HEK293T (cell line): Measurements from ENCODE around the gene MECP2.

Experiments used
- CTCF ChIA-PET: fragments of 350-600 bp; formaldehyde crosslinking; extraction: SDS; loops from one replicate; lab custom pipeline; 2021; ENCODE audit warnings: antibody characterized with exemption, inconsistent platforms; lab: Yijun Ruan, JAX
- POLR2A ChIA-PET: fragments of 350-600 bp; formaldehyde crosslinking; extraction: SDS; loops from one replicate; lab custom pipeline; 2020; ENCODE audit warnings: antibody characterized with exemption, inconsistent platforms; lab: Yijun Ruan, JAX
- DNase-seq: peaks from one replicate; pipeline ENCODE4 v3.0.0; 2012; ENCODE audit warnings: mixed read lengths; ENCODE audit errors: extremely low spot score
- ARNT ChIP-seq: fragments of 450-650 bp; IDR thresholded peaks from 2 replicates; pipeline ENCODE4 v1.6.1; 2017; ENCODE audit warnings: mild to moderate bottlenecking
- BHLHE40 ChIP-seq: fragments of 450-650 bp; IDR thresholded peaks from 2 replicates; pipeline ENCODE4 v1.6.1; 2016; ENCODE audit warnings: mild to moderate bottlenecking, moderate library complexity, borderline replicate concordance
- CTBP1 ChIP-seq: fragments of 450-650 bp; IDR thresholded peaks from 2 replicates; pipeline ENCODE4 v1.6.1; 2016; ENCODE audit warnings: borderline replicate concordance
- ELF4 ChIP-seq: fragments of 450-650 bp; IDR thresholded peaks from 2 replicates; pipeline ENCODE4 v1.6.1; 2017; ENCODE audit warnings: antibody characterized with exemption
- FOXA1 ChIP-seq: fragments of 450-650 bp; IDR thresholded peaks from 2 replicates; pipeline ENCODE4 v1.6.1; 2016; ENCODE audit warnings: mild to moderate bottlenecking
- FOXK2 ChIP-seq: fragments of 450-650 bp; IDR thresholded peaks from 2 replicates; pipeline ENCODE4 v1.6.1; 2016; ENCODE audit warnings: mild to moderate bottlenecking
- FOXM1 ChIP-seq: fragments of 450-650 bp; IDR thresholded peaks from 2 replicates; pipeline ENCODE4 v1.6.1; 2017; ENCODE audit warnings: mild to moderate bottlenecking, borderline replicate concordance
- HDGF ChIP-seq: fragments of 450-650 bp; IDR thresholded peaks from 2 replicates; pipeline ENCODE4 v1.6.1; 2017; ENCODE audit warnings: antibody characterized with exemption, borderline replicate concordance
- L3MBTL2 ChIP-seq: fragments of 450-650 bp; conservative IDR thresholded peaks from 2 replicates; pipeline ENCODE4 v1.6.1; 2016; ENCODE audit warnings: mild to moderate bottlenecking
- LEF1 ChIP-seq: fragments of 450-650 bp; IDR thresholded peaks from 2 replicates; pipeline ENCODE4 v1.6.1; 2017; ENCODE audit warnings: mild to moderate bottlenecking, borderline replicate concordance
- NFRKB ChIP-seq: fragments of 450-650 bp; IDR thresholded peaks from 2 replicates; pipeline ENCODE4 v1.6.1; 2016; ENCODE audit warnings: mild to moderate bottlenecking, moderate library complexity
- SP1 ChIP-seq: fragments of 450-650 bp; IDR thresholded peaks from 2 replicates; pipeline ENCODE4 v1.6.1; 2017
- SUZ12 ChIP-seq: fragments of 450-650 bp; IDR thresholded peaks from 2 replicates; pipeline ENCODE4 v1.6.1; 2016; ENCODE audit warnings: mild to moderate bottlenecking
- TARDBP ChIP-seq: fragments of 450-650 bp; IDR thresholded peaks from 2 replicates; pipeline ENCODE4 v1.6.1; 2016
- ZNF384 ChIP-seq: fragments of 450-650 bp; IDR thresholded peaks from 2 replicates; pipeline ENCODE4 v1.6.1; 2016
- TF ChIP-seq, protein P1 (sequence below): fragments of 450-650 bp; IDR thresholded peaks from 2 replicates; pipeline ENCODE4 v1.6.1; 2016

The MECP2 gene

DNA sequence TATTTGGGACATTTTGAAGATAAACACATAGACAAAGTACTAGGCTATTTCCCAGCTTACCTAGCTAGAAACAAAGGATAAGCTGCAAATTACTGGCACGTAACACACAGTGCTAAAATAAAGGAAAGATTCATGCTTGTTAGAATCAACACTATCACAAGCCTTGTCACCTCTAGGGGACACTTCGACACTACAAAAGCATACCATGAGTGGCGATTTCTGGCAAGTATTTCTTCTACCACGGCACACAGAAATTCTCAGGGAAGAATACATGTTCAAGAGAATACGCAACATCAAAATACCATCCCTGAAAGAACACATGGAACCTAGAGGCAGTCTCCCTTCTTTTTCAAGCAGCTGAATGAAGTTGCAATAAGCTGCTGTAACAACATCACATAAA lies 5.1 kb downstream of the MECP2 start:
- CTCF ChIA-PET, result interaction anchor here (0.6 kb wide), 3 partner anchors 148 to 426 kb away, joined by 3 to 6 read pairs (median 3); no protein-coding TSS in a partner anchor
- POLR2A ChIA-PET, result interaction anchor here (1.2 kb wide), 1 partner anchor 72 kb away, joined by 3 read pairs; no protein-coding TSS in a partner anchor
- no peak for DNase-seq

DNA sequence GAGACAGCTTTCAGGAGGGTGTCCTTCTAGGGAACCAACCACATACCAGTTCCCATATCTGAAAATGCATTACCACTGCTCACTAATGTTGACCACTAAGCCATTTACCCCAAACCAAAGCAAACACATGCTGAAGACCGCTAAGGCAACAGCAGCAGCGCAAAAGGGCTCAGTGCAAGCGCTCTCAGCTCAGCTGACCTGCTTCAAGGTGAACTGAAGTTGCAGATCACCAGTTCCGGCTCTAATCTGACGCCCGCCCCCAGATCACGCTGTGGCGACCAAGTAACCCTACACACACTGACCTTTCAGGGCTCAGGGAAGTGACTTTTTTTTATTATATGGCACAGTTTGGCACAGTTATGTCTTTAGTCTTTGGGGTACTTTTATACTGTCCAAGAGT lies 5.8 kb downstream of the MECP2 start:
- POLR2A ChIA-PET, result interaction anchor here (1.2 kb wide), 1 partner anchor 71 kb away, joined by 3 read pairs; no protein-coding TSS in a partner anchor
- no peak for DNase-seq
- TF ChIP-seq BHLHE40 (no peak), HDGF (no peak), CTBP1 (no peak), FOXK2 (no peak), SP1 (no peak), LEF1 (no peak), SUZ12 (no peak), NFRKB (no peak), TARDBP (no peak)

More for the DNA sequence above, 5.1 kb downstream of the MECP2 start:
- TF ChIP-seq LEF1, result no peak
- TF ChIP-seq FOXA1, result no peak
- no peak for TF ChIP-seq TARDBP
- no peak for TF ChIP-seq HDGF
- no peak for TF ChIP-seq SP1
- TF ChIP-seq FOXM1, result no peak
- TF ChIP-seq ZNF384, result no peak
- TF ChIP-seq, protein P1, sequence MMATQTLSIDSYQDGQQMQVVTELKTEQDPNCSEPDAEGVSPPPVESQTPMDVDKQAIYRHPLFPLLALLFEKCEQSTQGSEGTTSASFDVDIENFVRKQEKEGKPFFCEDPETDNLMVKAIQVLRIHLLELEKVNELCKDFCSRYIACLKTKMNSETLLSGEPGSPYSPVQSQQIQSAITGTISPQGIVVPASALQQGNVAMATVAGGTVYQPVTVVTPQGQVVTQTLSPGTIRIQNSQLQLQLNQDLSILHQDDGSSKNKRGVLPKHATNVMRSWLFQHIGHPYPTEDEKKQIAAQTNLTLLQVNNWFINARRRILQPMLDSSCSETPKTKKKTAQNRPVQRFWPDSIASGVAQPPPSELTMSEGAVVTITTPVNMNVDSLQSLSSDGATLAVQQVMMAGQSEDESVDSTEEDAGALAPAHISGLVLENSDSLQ, result no peak
- no peak for TF ChIP-seq NFRKB
- TF ChIP-seq ARNT, result no peak
- no peak for TF ChIP-seq ELF4
- no peak for TF ChIP-seq BHLHE40

DNA sequence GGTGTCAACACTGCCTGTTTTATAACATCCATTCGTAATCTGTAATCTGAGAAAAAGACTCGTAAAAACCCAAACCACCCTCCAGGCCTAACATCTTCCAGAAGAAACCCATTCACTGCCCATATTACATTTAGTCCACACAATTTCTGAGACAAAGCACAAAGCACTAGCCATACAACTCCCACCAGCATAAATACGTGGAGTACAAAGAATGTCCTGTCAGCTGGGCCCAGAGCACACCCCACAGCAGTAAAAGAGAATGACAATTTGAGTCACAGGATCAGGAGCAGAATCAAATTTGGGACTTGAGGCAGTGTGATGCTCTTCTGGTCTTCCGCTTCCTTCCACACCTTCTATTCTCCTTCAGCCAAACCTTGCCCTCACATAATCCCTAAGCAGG lies 6.8 kb downstream of the MECP2 start:
- TF ChIP-seq, protein P1, result no peak
- TF ChIP-seq TARDBP, result no peak
- TF ChIP-seq SP1, result no peak
- TF ChIP-seq NFRKB, result no peak
- TF ChIP-seq BHLHE40, result no peak
- no peak for TF ChIP-seq HDGF
- TF ChIP-seq ELF4, result no peak
- no peak for TF ChIP-seq FOXA1
- no peak for TF ChIP-seq SUZ12
- no peak for TF ChIP-seq ARNT
- TF ChIP-seq ZNF384, result no peak
- no peak for TF ChIP-seq FOXK2
- TF ChIP-seq L3MBTL2, result no peak
- TF ChIP-seq FOXM1, result no peak
- TF ChIP-seq LEF1, result no peak
- TF ChIP-seq CTBP1, result no peak
- ChIA-PET POLR2A (interaction anchor here (1.1 to 1.5 kb wide), 2 partner anchors 9 to 71 kb away, joined by 3 to 4 read pairs; no protein-coding TSS in a partner anchor), CTCF (interaction anchor here (1.1 kb wide), 1 partner anchor 39 kb away, joined by 3 read pairs; no protein-coding TSS in a partner anchor)
- no peak for DNase-seq

More for the DNA sequence above, 5.8 kb downstream of the MECP2 start:
- CTCF ChIA-PET, result interaction anchor here (0.6 kb wide), 2 partner anchors 217 to 426 kb away, joined by 3 read pairs; no protein-coding TSS in a partner anchor

DNA sequence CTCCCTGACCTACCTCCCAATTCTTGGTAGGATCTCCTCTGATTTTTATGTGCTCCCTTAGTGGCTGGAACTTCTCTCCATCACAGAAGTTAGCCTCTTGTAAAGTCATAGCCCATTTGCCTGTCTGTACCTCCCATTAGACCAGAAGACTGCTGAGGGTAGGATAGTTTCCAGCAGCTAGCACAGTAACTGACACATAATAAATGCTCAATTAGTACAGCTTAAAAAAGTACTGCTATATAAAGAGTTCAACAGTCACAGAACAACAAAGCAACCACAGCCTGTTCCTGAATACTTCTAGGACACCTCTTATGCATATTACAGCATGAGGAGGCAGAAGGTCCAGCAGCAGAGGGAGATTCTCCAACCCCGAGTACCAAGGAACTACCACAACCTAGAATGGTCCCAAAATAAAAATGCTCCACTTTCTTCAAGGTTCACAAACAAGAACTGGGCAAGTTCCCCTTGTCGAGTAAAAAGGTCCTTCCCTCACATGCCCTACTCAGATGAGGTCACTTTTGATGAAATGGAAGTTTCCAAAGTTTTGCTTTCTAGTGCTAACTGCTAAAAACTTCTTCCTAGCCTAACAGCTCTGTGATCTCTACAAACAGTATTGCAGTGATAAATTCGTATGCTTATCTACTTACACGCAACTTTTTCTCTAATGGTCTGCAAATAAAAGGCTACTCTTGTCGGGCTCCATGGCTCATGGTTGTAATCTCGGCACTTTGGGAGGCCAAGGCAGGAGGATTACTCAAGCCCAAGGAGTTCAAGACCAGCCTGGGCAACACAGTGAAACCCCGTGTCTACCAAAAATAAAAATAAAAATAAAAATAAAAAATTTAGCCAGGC lies 12.8 kb downstream of the MECP2 start:
- DNase-seq, result no peak
- ChIA-PET CTCF (no interaction called here), POLR2A (no interaction called here)
- TF ChIP-seq FOXK2, result no peak
- TF ChIP-seq SUZ12, result no peak
- TF ChIP-seq NFRKB, result no peak

DNA sequence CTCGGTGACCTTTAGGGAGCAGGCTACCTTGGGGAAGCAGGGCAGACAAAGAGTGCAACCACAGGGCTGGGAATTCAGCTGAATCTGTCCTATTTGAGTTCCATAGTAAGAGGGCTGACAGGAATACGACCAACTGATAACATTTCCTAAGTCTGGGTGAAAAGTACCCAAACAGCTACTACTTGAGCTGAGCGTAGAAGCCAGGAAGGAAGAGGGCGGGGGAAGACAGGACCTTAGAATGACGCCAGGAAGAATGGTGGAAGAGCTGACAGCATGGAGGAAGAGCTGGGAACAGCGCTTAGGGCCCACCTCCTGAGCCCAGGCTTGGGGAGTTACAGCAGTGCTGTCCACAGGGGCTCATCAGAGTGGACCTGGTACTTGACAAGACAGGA lies 14.4 kb downstream of the MECP2 start:
- ChIA-PET POLR2A (no interaction called here), CTCF (no interaction called here)
- TF ChIP-seq HDGF (0 out of 2 replicates have a peak, but pooled peaks have one; percentile 43), LEF1 (no peak)
- no peak for DNase-seq

DNA sequence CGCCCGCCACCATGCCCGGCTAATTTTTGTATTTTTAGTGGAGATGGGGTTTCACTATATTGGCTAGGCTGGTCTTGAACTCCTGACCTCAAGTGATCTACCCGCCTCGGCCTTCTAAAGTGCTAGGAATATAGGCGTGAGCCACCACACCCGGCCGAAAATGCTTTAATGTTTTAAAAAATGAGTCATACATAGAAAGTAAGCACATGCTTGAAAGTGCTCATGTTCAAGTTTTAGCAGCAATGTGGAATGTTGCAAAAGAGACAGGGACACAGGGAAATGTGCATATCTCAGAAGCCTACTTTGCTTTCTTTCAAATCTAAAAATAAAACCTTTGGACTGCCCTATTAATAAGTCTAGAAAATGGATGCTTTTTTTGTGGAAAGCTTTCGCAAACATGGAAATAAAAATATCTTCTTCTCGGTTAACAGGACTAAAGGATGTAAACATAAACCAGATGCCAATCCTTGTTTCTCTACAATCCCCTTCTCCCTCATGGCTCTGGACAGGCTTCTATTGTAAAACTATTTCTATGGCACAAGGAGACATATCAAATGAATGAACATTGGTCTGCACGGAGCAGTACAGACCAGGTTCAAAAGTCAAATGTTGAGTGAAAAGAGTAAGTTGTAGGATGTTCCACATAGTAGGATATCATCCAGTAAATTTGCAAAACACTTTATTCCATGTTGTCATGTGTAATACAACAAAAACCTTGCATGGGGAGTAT lies 15.0 kb downstream of the MECP2 start:
- TF ChIP-seq L3MBTL2, result no peak
- no peak for TF ChIP-seq HDGF
- DNase-seq, result no peak
- ChIA-PET CTCF (no interaction called here), POLR2A (no interaction called here)

DNA sequence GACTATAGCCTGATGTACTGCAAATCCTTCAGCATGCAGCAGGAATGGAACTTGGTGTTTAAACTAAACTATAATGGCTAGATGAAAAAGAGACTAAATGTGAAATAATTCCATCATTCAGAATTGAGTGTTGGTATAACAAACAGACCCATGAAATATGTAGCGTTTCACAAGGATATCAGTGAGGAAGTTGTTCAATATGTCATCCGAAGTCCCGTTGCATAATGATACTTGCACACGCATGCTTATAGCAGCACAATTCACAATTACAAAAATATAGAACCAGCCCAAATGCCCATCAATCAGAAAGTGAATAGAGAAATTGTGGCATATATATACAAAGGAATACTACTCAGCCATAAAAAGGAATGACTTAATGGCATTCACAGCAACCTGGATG lies 20.4 kb downstream of the MECP2 start:
- TF ChIP-seq FOXA1, result no peak
- TF ChIP-seq NFRKB, result no peak
- TF ChIP-seq ELF4, result no peak
- no peak for TF ChIP-seq L3MBTL2
- no peak for TF ChIP-seq HDGF
- TF ChIP-seq SUZ12, result no peak
- no peak for TF ChIP-seq ARNT
- no peak for TF ChIP-seq FOXM1
- TF ChIP-seq, protein P1, result no peak
- TF ChIP-seq CTBP1, result no peak
- TF ChIP-seq TARDBP, result no peak
- TF ChIP-seq SP1, result no peak
- TF ChIP-seq ZNF384, result no peak
- TF ChIP-seq BHLHE40, result no peak
- TF ChIP-seq LEF1, result no peak
- CTCF ChIA-PET, result no interaction called here
- DNase-seq, result no peak
- POLR2A ChIA-PET, result no interaction called here
